Stimulated activated CD8-positive, alpha-beta memory T cell treated with anti-CD3 and anti-CD28 coated beads, Interleukin-12 subunit alpha, Interleukin-12 subunit beta, amount 100 ng/mL, for 1 hour (primary cell): ENCODE measurements around the gene SRGAP1.

Experiments
- DNase-seq: peaks from one replicate; pipeline ENCODE4 v3.0.0-alpha.2; 2020; ENCODE audit warnings: low read depth

The SRGAP1 gene

GRCh38 chr12:64203775-64204174, 359.3 kb downstream of the SRGAP1 start:
- DNase-seq = no peak

GRCh38 chr12:64205542-64205941, 361.0 kb downstream of the SRGAP1 start:
- no peak for DNase-seq

- no peak for DNase-seq
These were observed 363.0 kb downstream of the SRGAP1 start for GRCh38 chr12:64207453-64207852.
